Ascending aorta (tissue), 2 donors: Measurements from ENCODE around the gene KSR2. TPM values are rescaled to one million over a fixed set of nuclear protein-coding genes. Genes with fewer than 3 reads are reported as not detected.

Source experiments
- DNase-seq, 2 donors: peaks; one replicate each; pipeline ENCODE4 v3.0.0-alpha.2; 2019; ENCODE audit warnings: low spot score in 2 of 2
- H3K27ac ChIP-seq, 2 donors: fragments of 200-600 bp; sonication (generic); one replicate each; pipeline ENCODE4 v1.5.1; 2016 to 2017; ENCODE audit warnings: mild to moderate bottlenecking in 1 of 2
- H3K27me3 ChIP-seq: fragments of 200-600 bp; sonication (generic); one replicate; pipeline ENCODE4 v1.5.1; 2017
- H3K36me3 ChIP-seq, 2 donors: fragments of 200-600 bp; sonication (generic); one replicate each; pipeline ENCODE4 v1.5.1; 2016
- H3K4me1 ChIP-seq, 2 donors: fragments of 200-600 bp; sonication (generic); one replicate each; pipeline ENCODE4 v1.5.1; 2016 to 2017; ENCODE audit warnings: mild to moderate bottlenecking in 1 of 2
- H3K4me3 ChIP-seq, 2 donors: fragments of 200-600 bp; sonication (generic); one replicate each; pipeline ENCODE4 v1.5.1; 2016 to 2017; ENCODE audit warnings: mild to moderate bottlenecking in 1 of 2
- H3K9me3 ChIP-seq, 2 donors: fragments of 200-600 bp; sonication (generic); one replicate each; pipeline ENCODE4 v1.5.1; 2016
- CTCF ChIP-seq, 3 experiments: fragments of 200-600 bp in 2 of 3; fragments of 450-650 bp in 1 of 3; sonication (generic) in 2 of 3; IDR thresholded peaks; one replicate each; pipeline ENCODE4 v1.5.1; 2016 to 2019; ENCODE audit warnings: antibody characterized with exemption in 3 of 3, mild to moderate bottlenecking in 1 of 3, moderate library complexity in 1 of 3
- intact Hi-C: fragments of 100-400 bp; cut with DNase I; formaldehyde crosslinking; loops from one replicate; pipeline ENCODE4 v1.15.1; 2023
- total RNA-seq: library from RNA; depleted of rRNA; stranded (reverse); fragments of >200 nt; gene quantifications from one replicate; pipeline ENCODE4 v1.1.0, GENCODE V29; 2016

The KSR2 gene
- total RNA-seq, 1 donor from 2014 or later: 0.11 TPM

GRCh38 chr12:117521346-117521745 is 447.4 kb downstream of the KSR2 start:
- Histone ChIP-seq H3K4me1 (no peaks in the 10 kb centered on the region), H3K9me3 (no peaks in the 10 kb centered on the region), H3K27me3 (no peaks in the 10 kb centered on the region), H3K36me3 (no peaks in the 10 kb centered on the region), H3K27ac (no peak overlapping the region), H3K4me3 (no peak overlapping the region)
- intact Hi-C loops: no loop called here
- DNase-seq: no peak
- no peak for TF ChIP-seq CTCF (IDR thresholded peaks at IDR 0.05)

DNA sequence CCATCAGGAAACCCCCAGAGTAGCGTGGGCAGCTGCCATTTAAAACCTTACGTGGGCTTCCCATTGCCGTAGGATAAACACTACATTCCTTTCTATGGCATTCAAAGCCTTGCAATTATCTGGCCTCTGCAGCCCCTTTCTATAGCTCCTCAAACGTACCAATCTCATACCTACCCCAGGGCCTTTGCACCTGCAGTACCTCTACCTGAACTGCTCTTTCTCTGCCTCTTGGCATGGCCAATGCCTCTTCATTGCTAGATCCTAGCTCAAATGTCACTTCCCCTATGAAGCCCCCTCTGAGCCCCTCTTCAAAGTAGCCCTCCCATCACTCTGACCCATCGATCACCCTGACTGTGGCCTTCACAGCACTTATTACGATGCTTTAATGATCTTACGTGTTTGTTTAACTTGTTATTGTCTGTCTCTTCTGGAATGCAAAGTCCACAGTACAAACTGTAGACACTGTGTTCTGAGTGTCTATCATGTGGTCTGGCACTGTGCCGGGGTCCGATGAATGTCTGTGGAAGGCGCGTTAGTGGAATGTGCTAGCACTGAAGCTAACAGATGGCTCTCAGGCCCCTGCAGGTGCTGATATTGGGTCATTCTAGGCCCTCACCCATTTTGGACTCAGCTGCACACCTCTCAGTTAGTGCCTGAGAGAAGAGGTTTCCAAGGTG is 450.1 kb downstream of the KSR2 start:
- DNase-seq: no peak
- no peaks in the 10 kb centered on the region for H3K27me3 ChIP-seq
- no peak overlapping the region for H3K4me3 ChIP-seq
- no peaks in the 10 kb centered on the region for H3K4me1 ChIP-seq
- intact Hi-C loops: no loop called here
- H3K9me3 ChIP-seq: no peaks in the 10 kb centered on the region
- H3K36me3 ChIP-seq: no peaks in the 10 kb centered on the region
- TF ChIP-seq CTCF (IDR thresholded peaks at IDR 0.05): no peak
- H3K27ac ChIP-seq: no peak overlapping the region

GRCh38 chr12:117517219-117517739 is 451.5 kb downstream of the KSR2 start:
- no peak overlapping the region for H3K27ac ChIP-seq
- no peak for TF ChIP-seq CTCF (IDR thresholded peaks at IDR 0.05)
- no peaks in the 10 kb centered on the region for H3K9me3 ChIP-seq
- no peaks in the 10 kb centered on the region for H3K4me1 ChIP-seq
- H3K36me3 ChIP-seq: no peaks in the 10 kb centered on the region
- H3K4me3 ChIP-seq: no peak overlapping the region
- no peaks in the 10 kb centered on the region for H3K27me3 ChIP-seq
- no peak for DNase-seq
- intact Hi-C loops: no loop called here

- Histone ChIP-seq H3K4me1 (no peaks in the 10 kb centered on the region), H3K27me3 (no peaks in the 10 kb centered on the region), H3K36me3 (no peaks in the 10 kb centered on the region), H3K27ac (no peak overlapping the region), H3K4me3 (no peak overlapping the region), H3K9me3 (no peaks in the 10 kb centered on the region)
- intact Hi-C loops: no loop called here
- no peak for TF ChIP-seq CTCF (IDR thresholded peaks at IDR 0.05)
- no peak for DNase-seq
Observed at GRCh38 chr12:117516034-117516433, 452.8 kb downstream of the KSR2 start.

DNA sequence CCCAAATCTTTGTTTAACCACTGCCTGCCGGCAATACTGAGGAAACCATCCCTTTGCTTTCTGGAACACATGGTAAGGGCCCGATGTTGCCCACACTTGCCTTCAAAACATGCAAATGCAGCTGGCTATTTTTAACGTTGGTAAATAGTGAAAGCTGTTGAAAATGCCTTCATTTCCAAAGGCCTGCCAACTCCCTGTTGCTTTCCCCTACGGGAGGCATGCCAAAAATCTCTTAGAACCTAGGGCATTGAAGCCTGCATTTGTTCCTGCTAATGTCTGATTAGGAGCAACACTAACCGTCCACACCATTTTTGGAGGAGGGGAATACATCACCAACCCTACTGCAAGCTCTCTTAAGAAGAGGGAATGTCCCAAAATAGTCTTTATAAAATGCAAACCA is 454.8 kb downstream of the KSR2 start:
- intact Hi-C loops: no loop called here
- no peak overlapping the region for H3K4me3 ChIP-seq

More for the DNA sequence above, 454.8 kb downstream of the KSR2 start:
- no peaks in the 10 kb centered on the region for H3K4me1 ChIP-seq
- DNase-seq: no peak
- no peak for TF ChIP-seq CTCF (IDR thresholded peaks at IDR 0.05)
- no peaks in the 10 kb centered on the region for H3K27me3 ChIP-seq
- no peaks in the 10 kb centered on the region for H3K36me3 ChIP-seq
- H3K27ac ChIP-seq: no peak overlapping the region
- H3K9me3 ChIP-seq: no peaks in the 10 kb centered on the region
